Kidney epithelial cell (primary cell): ENCODE measurements around the gene ST6GALNAC3. TPM values are rescaled to one million over a fixed set of nuclear protein-coding genes. Genes with fewer than 3 reads are reported as not detected.

Source experiments
- DNase-seq: peaks from one replicate; pipeline ENCODE4 v3.0.0-alpha.2; 2010; ENCODE audit warnings: low read depth
- H3K27me3 ChIP-seq: 2 replicates; pipeline ENCODE4 v1.6.0; 2011; ENCODE audit warnings: low read length; ENCODE audit not compliant: control insufficient read depth, insufficient read depth
- H3K36me3 ChIP-seq: 2 replicates; pipeline ENCODE4 v1.5.1; 2011; ENCODE audit warnings: low read length; ENCODE audit not compliant: control insufficient read depth, insufficient read depth
- H3K4me3 ChIP-seq: 2 replicates; pipeline ENCODE4 v1.5.1; 2011; ENCODE audit warnings: low read depth, mild to moderate bottlenecking, control low read depth, low read length
- CTCF ChIP-seq: IDR thresholded peaks from 2 replicates; pipeline ENCODE4 v1.5.1; 2011; ENCODE audit warnings: mild to moderate bottlenecking, moderate library complexity, low read length, control low read depth, inconsistent platforms; ENCODE audit not compliant: insufficient read depth, poor library complexity, severe bottlenecking
- total RNA-seq: library from RNA; depleted of rRNA; stranded (reverse); fragments of >200 nt; gene quantifications from 2 replicates; pipeline ENCODE4 v1.2.3, GENCODE V29; 2015

Gene ST6GALNAC3
- total RNA-seq, 1 donor from 2014 or later: 4.1 TPM

- Histone ChIP-seq H3K4me3 (no peak overlapping the region), H3K36me3 (no peaks in the 10 kb centered on the region), H3K27me3 (no peaks in the 10 kb centered on the region)
- no peak for DNase-seq
- no peak for TF ChIP-seq CTCF
Measured at GRCh38 chr1:76428028-76428427, 353.5 kb downstream of the ST6GALNAC3 start.

DNA sequence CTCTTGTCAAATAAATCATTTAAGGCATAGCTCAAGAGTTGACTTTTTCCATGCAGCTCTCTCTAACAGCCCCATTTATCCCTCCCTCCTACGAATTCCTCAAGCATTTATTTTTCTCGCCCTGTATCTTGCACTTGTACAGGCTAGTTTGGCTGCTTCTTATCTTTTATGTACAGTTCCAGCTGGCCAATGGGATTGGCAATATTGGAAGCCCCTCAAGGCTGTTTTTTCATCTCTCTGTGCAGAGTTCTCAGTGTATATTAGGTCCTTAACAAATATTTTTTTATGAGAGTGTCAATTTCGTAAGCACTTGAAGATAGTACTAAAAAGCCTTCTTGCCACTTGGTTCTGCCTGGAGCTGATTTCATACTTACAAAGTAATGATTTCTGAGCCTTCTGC, 356.0 kb downstream of the ST6GALNAC3 start:
- no peak for DNase-seq
- Histone ChIP-seq H3K27me3 (no peaks in the 10 kb centered on the region), H3K4me3 (no peak overlapping the region), H3K36me3 (no peaks in the 10 kb centered on the region)
- TF ChIP-seq CTCF: no peak

DNA sequence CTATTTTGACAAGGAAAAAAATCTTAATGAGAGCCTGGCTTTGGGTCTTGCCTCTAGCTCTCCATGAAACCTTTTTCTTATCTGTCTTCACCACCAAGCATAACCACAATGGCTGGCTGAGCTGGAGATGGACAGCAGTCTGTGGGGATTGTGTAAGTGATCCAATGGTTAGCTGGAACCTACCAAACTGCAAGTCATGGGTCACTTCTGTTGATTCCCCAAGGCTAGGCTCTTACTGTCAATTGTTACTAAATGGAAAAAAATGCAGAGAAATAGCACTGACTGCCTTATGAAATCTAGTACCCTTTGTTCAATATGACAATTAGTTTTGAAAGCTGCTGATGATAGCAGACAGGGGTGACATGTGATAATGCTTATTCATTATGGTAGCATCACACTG, 359.0 kb downstream of the ST6GALNAC3 start:
- no peaks in the 10 kb centered on the region for H3K36me3 ChIP-seq
- DNase-seq: no peak
- TF ChIP-seq CTCF: no peak
- H3K4me3 ChIP-seq: no peak overlapping the region
- no peaks in the 10 kb centered on the region for H3K27me3 ChIP-seq

- H3K36me3 ChIP-seq: no peaks in the 10 kb centered on the region
- DNase-seq: no peak
- H3K27me3 ChIP-seq: no peaks in the 10 kb centered on the region
- no peak overlapping the region for H3K4me3 ChIP-seq
- TF ChIP-seq CTCF: no peak
Measured at GRCh38 chr1:76443217-76443616, 368.7 kb downstream of the ST6GALNAC3 start.

- Histone ChIP-seq H3K4me3 (no peak overlapping the region), H3K36me3 (no peaks in the 10 kb centered on the region), H3K27me3 (no peaks in the 10 kb centered on the region)
- TF ChIP-seq CTCF: no peak
- no peak for DNase-seq
Measured at GRCh38 chr1:76444773-76445172, 370.2 kb downstream of the ST6GALNAC3 start.

GRCh38 chr1:76450229-76450628, 375.7 kb downstream of the ST6GALNAC3 start:
- no peak for TF ChIP-seq CTCF

More at GRCh38 chr1:76450229-76450628, 375.7 kb downstream of the ST6GALNAC3 start:
- Histone ChIP-seq H3K27me3 (no peaks in the 10 kb centered on the region), H3K36me3 (no peaks in the 10 kb centered on the region), H3K4me3 (no peak overlapping the region)
- DNase-seq: no peak
